Measurements from ENCODE around the gene ABR. TPM values are rescaled to one million over a fixed set of nuclear protein-coding genes. Genes with fewer than 3 reads are reported as not detected.
A peak's percentile ranks its signal among the peaks of the same experiment; 100 is the strongest.

The ABR gene
- polyA plus RNA-seq, 3 donors = 19.8 to 160 (median 26.0) TPM

DNA sequence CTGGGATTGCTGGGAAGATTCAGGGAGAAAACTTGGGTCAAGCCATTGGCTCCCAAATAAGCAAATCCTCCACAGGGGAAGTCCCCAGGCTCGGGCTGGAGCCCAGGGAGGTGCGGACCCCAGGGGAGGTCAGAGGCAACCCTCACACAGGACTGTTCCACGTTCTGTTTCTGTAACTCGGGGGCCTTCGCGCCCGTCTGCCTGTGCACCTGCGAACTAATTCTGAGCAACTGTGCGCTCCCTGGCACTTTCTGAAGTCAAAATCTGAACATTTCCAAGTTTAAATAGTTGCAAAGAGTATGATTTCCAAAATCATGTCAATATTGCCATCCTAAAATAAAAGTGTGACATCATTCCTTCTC, 166.1 kb downstream of the ABR start:
- Histone ChIP-seq H3K9ac (ENCODE audit: insufficient read depth, low read length, poor library complexity, severe bottlenecking) (no peak overlapping the region), H4K20me1 (ENCODE audit: insufficient read depth, low read length) (peaks cover 78% of the 10 kb centered on the region), H3K36me3 (replicated peaks in 1 of 2; ENCODE audit: control insufficient read depth in 1 of 2, insufficient read depth in 2 of 2, low read length in 2 of 2) (peaks cover 50 to 74% of the 10 kb centered on the region in 2 donors)

DNA sequence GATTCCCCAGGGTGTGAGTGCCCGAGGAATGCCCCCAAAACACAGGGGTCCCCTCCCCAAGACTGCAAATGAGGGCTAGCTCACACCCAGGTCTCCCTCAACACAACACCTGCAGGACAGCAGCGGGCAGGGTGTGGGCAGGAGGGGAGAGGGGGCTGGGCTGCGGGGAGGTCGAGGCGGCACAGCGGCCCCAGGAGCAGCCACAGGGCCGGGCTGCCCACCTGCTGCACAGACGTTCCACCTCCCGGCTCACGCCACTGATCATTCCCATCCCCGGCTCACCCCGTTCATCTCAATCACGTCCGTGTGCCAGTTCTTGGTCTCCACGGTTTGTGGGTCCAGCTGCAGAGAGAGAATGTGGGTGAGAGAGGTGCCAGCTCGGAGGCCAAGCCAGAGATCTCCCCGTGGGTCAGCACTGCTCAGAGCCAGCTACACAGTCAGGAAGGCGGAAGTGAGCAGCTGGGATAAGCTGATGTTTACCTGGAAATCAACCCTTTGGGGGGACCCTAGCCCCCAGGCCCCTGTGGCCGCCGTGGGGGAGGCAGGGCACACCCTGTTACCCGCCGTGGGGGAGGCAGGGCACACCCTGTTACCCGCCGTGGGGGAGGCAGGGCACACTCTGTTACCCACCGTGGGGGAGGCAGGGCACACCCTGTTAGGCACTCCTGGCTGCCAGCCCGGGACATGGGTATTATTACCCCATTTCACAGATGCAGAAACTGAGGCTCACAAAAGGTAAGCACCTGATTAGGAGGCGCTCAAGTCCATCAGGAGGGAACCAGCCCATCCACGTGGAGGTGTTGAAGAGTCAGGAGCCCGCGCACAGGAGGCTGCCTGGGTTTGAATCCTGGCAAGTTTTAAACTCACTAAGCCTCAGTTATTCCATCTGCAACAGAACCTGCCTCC, 166.7 kb downstream of the ABR start:
- Histone ChIP-seq H3K4me1 (ENCODE audit: control insufficient read depth in 1 of 2, insufficient read depth in 2 of 2, low read length in 2 of 2) (no peaks in the 10 kb centered on the region), H3K27me3 (ENCODE audit: control insufficient read depth in 2 of 2, insufficient read depth in 2 of 2, low read length in 2 of 2) (no peaks in the 10 kb centered on the region), H3K9me3 (replicated peaks in 1 of 2; ENCODE audit: control insufficient read depth in 1 of 2, insufficient read depth in 1 of 2, low read length in 2 of 2) (no peaks in the 10 kb centered on the region), H4K20me1 (ENCODE audit: insufficient read depth, low read length) (peaks cover 78% of the 10 kb centered on the region), H3K27ac (ENCODE audit: low read depth in 1 of 2, low read length in 2 of 2) (no peak overlapping the region), H3K4me3 (replicated peaks in 1 of 3; ENCODE audit: low read depth in 2 of 3, low read length in 3 of 3) (no peak overlapping the region), H3K9ac (ENCODE audit: insufficient read depth, low read length, poor library complexity, severe bottlenecking) (no peak overlapping the region), H2AFZ (ENCODE audit: insufficient read depth, low read depth, low read length, poor library complexity, severe bottlenecking) (no peak overlapping the region), H3K36me3 (replicated peaks in 1 of 2; ENCODE audit: control insufficient read depth in 1 of 2, insufficient read depth in 2 of 2, low read length in 2 of 2) (peaks cover 53 to 76% of the 10 kb centered on the region in 2 donors), H3K4me2 (replicated peaks; ENCODE audit: extremely low read depth, low read length, poor library complexity, severe bottlenecking) (no peak overlapping the region), H3K79me2 (ENCODE audit: insufficient read depth, low read length) (peaks cover 7% of the 10 kb centered on the region)
- no peak for DNase-seq
- H3K9me3 Mint-ChIP-seq = no peaks in the 10 kb centered on the region
- 94% methylated on average over 24 of the region's 30 CpGs for WGBS (ENCODE audit: insufficient coverage)
- H3K4me1 Mint-ChIP-seq = no peaks in the 10 kb centered on the region
- TF ChIP-seq, protein P1, sequence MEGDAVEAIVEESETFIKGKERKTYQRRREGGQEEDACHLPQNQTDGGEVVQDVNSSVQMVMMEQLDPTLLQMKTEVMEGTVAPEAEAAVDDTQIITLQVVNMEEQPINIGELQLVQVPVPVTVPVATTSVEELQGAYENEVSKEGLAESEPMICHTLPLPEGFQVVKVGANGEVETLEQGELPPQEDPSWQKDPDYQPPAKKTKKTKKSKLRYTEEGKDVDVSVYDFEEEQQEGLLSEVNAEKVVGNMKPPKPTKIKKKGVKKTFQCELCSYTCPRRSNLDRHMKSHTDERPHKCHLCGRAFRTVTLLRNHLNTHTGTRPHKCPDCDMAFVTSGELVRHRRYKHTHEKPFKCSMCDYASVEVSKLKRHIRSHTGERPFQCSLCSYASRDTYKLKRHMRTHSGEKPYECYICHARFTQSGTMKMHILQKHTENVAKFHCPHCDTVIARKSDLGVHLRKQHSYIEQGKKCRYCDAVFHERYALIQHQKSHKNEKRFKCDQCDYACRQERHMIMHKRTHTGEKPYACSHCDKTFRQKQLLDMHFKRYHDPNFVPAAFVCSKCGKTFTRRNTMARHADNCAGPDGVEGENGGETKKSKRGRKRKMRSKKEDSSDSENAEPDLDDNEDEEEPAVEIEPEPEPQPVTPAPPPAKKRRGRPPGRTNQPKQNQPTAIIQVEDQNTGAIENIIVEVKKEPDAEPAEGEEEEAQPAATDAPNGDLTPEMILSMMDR (IDR thresholded peaks at IDR 0.05) = no peak
- no peak overlapping the region for H3K4me3 Mint-ChIP-seq
- no peaks in the 10 kb centered on the region for H3K27me3 Mint-ChIP-seq (ENCODE audit: low read depth in 3 of 3)
- intact Hi-C loops (cut with micrococcal nuclease) = no loop called here
- H3K27ac Mint-ChIP-seq = peak overlapping the region in 2 of 7 donors; percentile 20 to 74
- peaks cover 46 to 67% of the 10 kb centered on the region in 2 donors for H3K36me3 Mint-ChIP-seq

More for the DNA sequence above, 166.1 kb downstream of the ABR start:
- no peak overlapping the region for H3K4me3 ChIP-seq (replicated peaks in 1 of 3; ENCODE audit: low read depth in 2 of 3, low read length in 3 of 3)
- H3K9me3 ChIP-seq (replicated peaks in 1 of 2; ENCODE audit: control insufficient read depth in 1 of 2, insufficient read depth in 1 of 2, low read length in 2 of 2) = no peaks in the 10 kb centered on the region
- H3K27ac Mint-ChIP-seq = peak overlapping the region in 1 of 7 donors; percentile 20
- TF ChIP-seq, protein P1 (IDR thresholded peaks at IDR 0.05) = no peak
- H3K36me3 Mint-ChIP-seq = peaks cover 40 to 67% of the 10 kb centered on the region in 2 donors
- H3K4me1 ChIP-seq (ENCODE audit: control insufficient read depth in 1 of 2, insufficient read depth in 2 of 2, low read length in 2 of 2) = no peaks in the 10 kb centered on the region
- H3K27ac ChIP-seq (ENCODE audit: low read depth in 1 of 2, low read length in 2 of 2) = no peak overlapping the region
- H3K27me3 ChIP-seq (ENCODE audit: control insufficient read depth in 2 of 2, insufficient read depth in 2 of 2, low read length in 2 of 2) = no peaks in the 10 kb centered on the region
- H2AFZ ChIP-seq (ENCODE audit: insufficient read depth, low read depth, low read length, poor library complexity, severe bottlenecking) = no peak overlapping the region
- H3K4me2 ChIP-seq (replicated peaks; ENCODE audit: extremely low read depth, low read length, poor library complexity, severe bottlenecking) = no peak overlapping the region
- no peaks in the 10 kb centered on the region for H3K4me1 Mint-ChIP-seq
- 97% methylated on average over 9 of the region's 9 CpGs for WGBS (ENCODE audit: insufficient coverage)
- no peaks in the 10 kb centered on the region for H3K9me3 Mint-ChIP-seq
- H3K27me3 Mint-ChIP-seq (ENCODE audit: low read depth in 3 of 3) = no peaks in the 10 kb centered on the region
- no peak for DNase-seq
- intact Hi-C loops (cut with micrococcal nuclease) = no loop called here
- peaks cover 7% of the 10 kb centered on the region for H3K79me2 ChIP-seq (ENCODE audit: insufficient read depth, low read length)
- no peak overlapping the region for H3K4me3 Mint-ChIP-seq
